Femur (tissue), 1 donor: ENCODE measurements around the gene CDK10.
"Not testable (repeated sequence)": the region's sequence is repeated elsewhere in the genome, so short reads cannot be mapped to it uniquely, and the experiment has no call there.

ENCODE experiments used
- DNase-seq: peaks from one replicate; pipeline ENCODE4 v3.0.0-alpha.2; 2017

Gene CDK10

DNA sequence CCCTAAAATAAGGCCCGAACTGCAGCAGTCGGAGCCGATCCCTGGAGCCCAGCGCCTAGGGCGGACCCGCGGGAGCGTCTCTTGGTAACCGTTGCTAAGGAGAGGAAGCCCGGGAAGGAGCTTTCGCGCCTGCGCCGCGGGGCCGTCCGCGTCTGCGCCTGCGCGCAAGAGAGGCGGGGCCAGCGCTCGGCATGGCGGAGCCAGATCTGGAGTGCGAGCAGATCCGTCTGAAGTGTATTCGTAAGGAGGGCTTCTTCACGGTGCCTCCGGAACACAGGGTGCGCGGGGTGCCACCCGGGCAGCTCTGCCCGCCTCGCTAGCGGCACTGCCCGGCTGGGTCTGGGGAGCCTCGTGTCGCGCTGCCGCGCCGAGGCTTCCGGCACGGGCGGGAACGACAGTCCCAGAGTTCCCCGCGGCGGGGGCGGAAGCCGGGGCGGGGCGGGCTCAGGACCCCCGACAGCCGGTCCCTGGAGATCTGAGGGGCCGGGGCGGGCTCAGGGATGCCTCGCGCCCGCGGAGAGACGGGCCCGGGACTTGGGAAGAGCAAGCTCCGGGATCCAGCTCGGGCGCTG is at the start of gene CDK10:
TSS of gene CDK10 (plus strand) at position 170 of the 572 bp plus-strand sequence. CDS start at position 192, 22 bp downstream.
- peak; percentile 94 for DNase-seq

GRCh38 chr16:89637379-89637778 is 49.1 kb upstream of the CDK10 start:
- no peak for DNase-seq

DNA sequence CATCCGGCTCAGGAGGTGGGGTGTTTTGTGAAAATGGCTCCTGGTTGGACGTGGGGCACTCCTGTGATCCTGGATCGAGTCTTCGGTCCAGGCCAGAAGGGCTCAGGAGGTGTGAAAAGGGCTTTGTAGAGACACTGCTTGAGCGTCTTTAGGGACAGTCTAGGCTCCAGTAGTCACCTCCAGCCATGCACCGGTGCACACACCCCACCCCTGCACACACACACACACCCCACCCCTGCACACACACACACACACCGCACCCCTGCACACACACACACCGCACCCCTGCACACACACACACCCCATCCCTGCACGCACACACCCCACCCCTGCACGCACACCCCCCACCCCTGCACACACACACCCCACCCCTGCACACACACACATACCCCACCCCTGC is 48.0 kb upstream of the CDK10 start:
- DNase-seq, result no peak

- no peak for DNase-seq
Measured at GRCh38 chr16:89639385-89639784, 47.1 kb upstream of the CDK10 start.

- DNase-seq, result no peak
Measured at GRCh38 chr16:89641458-89642119, 44.9 kb upstream of the CDK10 start.

DNA sequence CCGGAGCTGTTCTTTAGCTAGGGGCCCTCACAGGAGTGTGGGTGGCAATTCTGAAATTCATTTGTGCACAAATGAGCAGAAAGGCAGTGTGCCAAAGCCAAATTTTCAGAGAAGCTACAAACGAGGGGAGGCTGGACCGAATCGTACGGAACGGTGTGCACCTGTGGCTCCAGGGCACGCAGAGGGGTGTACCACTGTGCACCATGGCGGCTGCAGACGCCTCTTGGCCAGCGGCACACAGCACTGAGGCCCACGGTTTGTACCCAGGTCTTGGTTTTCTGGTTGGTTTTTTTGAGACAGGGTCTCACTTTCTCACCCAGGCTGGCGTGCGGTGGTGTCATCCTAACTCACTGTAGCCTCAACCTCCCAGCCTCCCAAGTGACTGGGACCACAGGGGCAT is 43.9 kb upstream of the CDK10 start:
- no peak for DNase-seq

DNA sequence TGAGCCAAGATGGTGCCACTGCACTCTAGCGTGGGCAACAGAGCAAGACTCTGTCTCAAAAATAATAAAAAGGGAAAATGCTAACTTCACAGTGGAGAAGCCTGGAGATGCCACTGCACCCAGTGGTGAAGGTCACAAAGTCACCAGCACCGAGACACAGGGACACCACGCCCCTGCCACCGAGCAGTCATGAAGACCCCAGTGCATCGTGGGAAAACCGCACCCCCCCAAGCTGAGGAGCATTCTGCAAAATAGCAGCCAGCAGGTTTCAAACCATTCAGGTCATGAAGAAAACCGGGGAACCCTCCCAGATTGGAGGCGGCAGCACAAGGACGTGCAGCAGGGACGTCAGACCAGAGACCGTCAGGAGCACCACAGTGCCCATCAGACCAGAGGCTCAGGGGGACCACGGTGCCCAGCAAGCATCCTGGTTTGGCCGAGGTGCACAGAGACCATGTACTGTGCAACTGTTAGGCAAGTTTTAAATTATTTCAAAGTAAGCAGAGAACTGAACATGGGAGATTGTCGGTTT is 42.7 kb upstream of the CDK10 start:
- no peak for DNase-seq

DNA sequence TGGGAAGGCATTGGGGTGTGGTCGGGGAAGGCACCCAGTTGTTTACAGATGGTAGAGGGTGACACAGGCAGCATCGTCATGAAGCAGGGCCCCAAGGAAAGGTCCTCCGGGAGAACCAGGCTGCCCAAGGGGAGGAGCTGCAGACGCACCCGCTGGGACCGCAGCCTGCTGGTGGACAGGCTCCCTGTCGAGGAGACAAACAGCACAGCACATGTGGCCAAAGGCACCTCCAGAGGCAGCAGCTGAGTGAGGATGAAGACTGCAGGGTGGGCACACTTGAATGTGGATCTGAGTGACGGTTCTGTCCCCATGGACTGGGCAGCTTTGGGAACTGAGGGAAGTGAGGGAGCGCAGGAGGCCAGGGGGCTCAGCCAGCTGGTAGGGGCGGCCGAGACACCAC is 41.4 kb upstream of the CDK10 start:
- no peak for DNase-seq

GRCh38 chr16:89646270-89646669 is 40.2 kb upstream of the CDK10 start:
- DNase-seq, result no peak

- no peak for DNase-seq
Measured at GRCh38 chr16:89646906-89647305, 39.6 kb upstream of the CDK10 start.

- DNase-seq, result no peak
Measured at GRCh38 chr16:89651584-89651983, 34.9 kb upstream of the CDK10 start.

GRCh38 chr16:89653656-89654295 is 32.7 kb upstream of the CDK10 start:
- no peak for DNase-seq

- no peak for DNase-seq
Measured at GRCh38 chr16:89655062-89655643, 31.3 kb upstream of the CDK10 start.

GRCh38 chr16:89656435-89657121 is 29.9 kb upstream of the CDK10 start:
- no peak for DNase-seq

GRCh38 chr16:89657442-89658220 is 28.9 kb upstream of the CDK10 start, which contains the start of the genes CHMP1A and SPATA33:
CHMP1A (minus strand) TSS chr16:89657708; CDS start chr16:89657588, 120 bp downstream.
SPATA33 (plus strand) TSS chr16:89657836; CDS start chr16:89657912, 76 bp downstream.
- peak; percentile 93 for DNase-seq

- no peak for DNase-seq
Measured at GRCh38 chr16:89658221-89658879, 28.1 kb upstream of the CDK10 start.

- DNase-seq, result no peak
Measured at GRCh38 chr16:89660146-89660545, 26.3 kb upstream of the CDK10 start.

GRCh38 chr16:89661215-89661614 is 25.3 kb upstream of the CDK10 start:
- no peak for DNase-seq

GRCh38 chr16:89664238-89664637 is 22.3 kb upstream of the CDK10 start:
- not testable (repeated sequence) for DNase-seq

DNA sequence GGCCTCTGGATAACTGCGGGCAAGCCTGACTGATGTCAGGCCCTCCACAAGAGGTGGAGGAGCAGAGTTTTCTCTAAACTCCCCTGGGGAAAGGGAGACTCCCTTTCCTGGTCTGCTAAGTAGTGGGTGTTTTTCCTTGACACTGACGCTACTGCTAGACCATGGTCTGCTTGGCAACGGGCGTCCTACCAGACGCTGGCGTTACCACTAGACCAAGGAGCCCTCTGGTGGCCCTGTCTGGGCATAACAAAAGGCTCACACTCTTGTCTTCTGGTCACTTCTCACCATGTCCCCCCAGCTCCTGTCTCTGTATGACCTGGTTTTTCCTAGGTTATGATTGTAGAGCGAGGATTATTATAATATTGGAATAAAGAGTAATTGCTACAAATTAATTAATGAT is 19.5 kb upstream of the CDK10 start:
- DNase-seq, result not testable (repeated sequence)

DNA sequence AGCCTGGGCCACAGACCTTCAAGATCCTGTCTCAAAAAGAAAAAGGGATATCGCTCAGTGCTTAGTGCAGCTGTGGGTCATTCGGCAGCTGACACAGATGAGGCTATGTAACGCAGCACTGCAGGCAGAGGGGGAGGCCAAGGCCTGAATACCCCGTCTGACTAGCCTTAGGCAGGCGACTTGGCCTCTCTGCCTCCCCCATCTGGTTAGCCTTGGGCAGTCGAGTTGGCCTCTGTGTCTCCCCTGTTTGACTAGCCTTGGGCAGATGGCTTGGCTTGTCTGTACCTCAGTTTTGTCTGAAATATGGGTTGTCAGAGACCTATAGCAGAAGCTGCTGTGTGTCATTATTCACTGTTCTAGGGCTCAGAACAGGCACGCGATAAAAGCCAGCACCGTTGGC is 18.9 kb upstream of the CDK10 start:
- DNase-seq, result no peak

GRCh38 chr16:89668790-89669158 is 17.7 kb upstream of the CDK10 start:
- no peak for DNase-seq
